HepG2 (cell line): ENCODE data around the gene BUD23. TPM values are rescaled to one million over a fixed set of nuclear protein-coding genes. Genes with fewer than 3 reads are reported as not detected.
A peak's percentile ranks its signal among the peaks of the same experiment; 100 is the strongest.

ENCODE experiments used
- KLF15 ChIP-seq: sonication (generic); formaldehyde crosslinking; IDR thresholded peaks from 2 replicates; pipeline ENCODE4 v1.8.1; 2023; ENCODE audit warnings: borderline replicate concordance, mild to moderate bottlenecking, inconsistent platforms, missing genetic modification reagents, mixed read lengths
- SAFB2 ChIP-seq: sonication (generic); formaldehyde crosslinking; IDR thresholded peaks from 2 replicates; pipeline ENCODE4 v1.5.1; 2020; ENCODE audit warnings: missing genetic modification reagents, low read depth, mild to moderate bottlenecking, borderline replicate concordance
- SALL1 ChIP-seq: sonication (generic); formaldehyde crosslinking; IDR thresholded peaks from 2 replicates; pipeline ENCODE4 v1.8.0; 2022; ENCODE audit warnings: mild to moderate bottlenecking, missing genetic modification reagents
- SALL2 ChIP-seq: sonication (generic); formaldehyde crosslinking; IDR thresholded peaks from 2 replicates; pipeline ENCODE4 v1.8.1; 2023; ENCODE audit warnings: mild to moderate bottlenecking, missing genetic modification reagents, inconsistent platforms
- SPEN ChIP-seq: sonication (generic); formaldehyde crosslinking; IDR thresholded peaks from 2 replicates; pipeline ENCODE4 v1.5.1; 2020; ENCODE audit warnings: low read depth, mild to moderate bottlenecking, missing genetic modification reagents
- TBX3 ChIP-seq: fragments of 450-650 bp; IDR thresholded peaks from 2 replicates; pipeline ENCODE4 v1.6.1; 2017; ENCODE audit warnings: antibody characterized with exemption, mild to moderate bottlenecking, inconsistent platforms, borderline replicate concordance
- TCF7 ChIP-seq: sonication (generic); IDR thresholded peaks from 2 replicates; pipeline ENCODE4 v1.6.1; 2016; ENCODE audit warnings: antibody characterized with exemption, low read depth
- THYN1 ChIP-seq: sonication (generic); formaldehyde crosslinking; IDR thresholded peaks from 2 replicates; pipeline ENCODE4 v1.8.1; 2023; ENCODE audit warnings: low read depth, mild to moderate bottlenecking, moderate library complexity, missing genetic modification reagents, borderline replicate concordance
- ZFAT ChIP-seq: sonication (generic); formaldehyde crosslinking; conservative IDR thresholded peaks from 2 replicates; pipeline ENCODE4 v1.8.1; 2023; ENCODE audit warnings: missing genetic modification reagents, inconsistent platforms
- ZNF556 ChIP-seq: sonication (generic); formaldehyde crosslinking; IDR thresholded peaks from 2 replicates; pipeline ENCODE4 v1.4.0; 2020; ENCODE audit warnings: mild to moderate bottlenecking, missing genetic modification reagents, borderline replicate concordance
- ZNF607 ChIP-seq: sonication (generic); formaldehyde crosslinking; IDR thresholded peaks from 2 replicates; pipeline ENCODE4 v1.5.1; 2020; ENCODE audit warnings: missing genetic modification reagents, mild to moderate bottlenecking, borderline replicate concordance
- ZNF616 ChIP-seq: sonication (generic); formaldehyde crosslinking; IDR thresholded peaks from 2 replicates; pipeline ENCODE4 v1.5.0; 2020; ENCODE audit warnings: low read depth, mild to moderate bottlenecking, missing genetic modification reagents
- ZNF660 ChIP-seq: sonication (generic); formaldehyde crosslinking; IDR thresholded peaks from 2 replicates; pipeline ENCODE4 v1.5.1; 2020; ENCODE audit warnings: mild to moderate bottlenecking, low read depth, missing genetic modification reagents, borderline replicate concordance
- ZNF724P ChIP-seq: sonication (generic); formaldehyde crosslinking; IDR thresholded peaks from 2 replicates; pipeline ENCODE4 v1.8.0; 2022; ENCODE audit warnings: missing genetic modification reagents, borderline replicate concordance
- polyA plus RNA-seq, 8 experiments: library from polyadenylated mRNA; depleted of rRNA in 3 of 8; stranded (reverse) in 7 of 8; unstranded in 1 of 8; fragments of >200 nt; fragmentation: Illumina TruSeq in 4 of 8; extraction: Trizol in 4 of 8; gene quantifications; 2 replicates each; pipeline versions ENCODE4 v1.2.1 to v1.2.3, GENCODE V29; 2011 to 2016; ENCODE audit warnings: low read depth in 4 of 8, missing spikeins in 1 of 8, mixed read lengths in 1 of 8; ENCODE audit not compliant: insufficient read depth in 1 of 8
- total RNA-seq, 5 experiments: library from RNA; depleted of rRNA; stranded (reverse); fragments of >200 nt; fragmentation: Illumina TruSeq; extraction: Trizol; gene quantifications; 2 replicates each; pipeline ENCODE4 v1.2.3, GENCODE V29; 2016; ENCODE audit warnings: low read depth in 1 of 5
- TF ChIP-seq, protein P1 (sequence below), 2 experiments: IDR thresholded peaks; 2 replicates each; pipeline ENCODE4 v1.6.1; 2011 to 2012; ENCODE audit warnings: low read length in 2 of 2, borderline replicate concordance in 1 of 2, low read depth in 1 of 2, mild to moderate bottlenecking in 1 of 2, moderate library complexity in 1 of 2
- TF ChIP-seq, protein P2 (sequence below): IDR thresholded peaks from 2 replicates; pipeline ENCODE4 v1.6.1; 2018; ENCODE audit warnings: missing genetic modification reagents, mild to moderate bottlenecking, missing compliant biosample characterization
- TF ChIP-seq, protein P3 (sequence below): sonication (generic); formaldehyde crosslinking; IDR thresholded peaks from 2 replicates; pipeline ENCODE4 v1.4.0; 2020; ENCODE audit warnings: mild to moderate bottlenecking, missing genetic modification reagents
- TF ChIP-seq, protein P4 (sequence below): sonication (generic); formaldehyde crosslinking; IDR thresholded peaks from 2 replicates; pipeline ENCODE4 v1.5.1; 2020; ENCODE audit warnings: missing genetic modification reagents, mild to moderate bottlenecking, borderline replicate concordance
- TF ChIP-seq, protein P5 (sequence below): IDR thresholded peaks from 2 replicates; pipeline ENCODE4 v1.6.1; 2016; ENCODE audit warnings: missing biosample characterization, missing genetic modification reagents, low read depth

The BUD23 gene
- total and polyA plus RNA-seq, 2 of the 13 experiments (the other 11 are each of a cell fraction or from before 2014, with no cell fraction given) = 47.5 to 54.5 TPM

GRCh38 chr7:73683056-73683787, at the start of gene BUD23, which contains the start of gene DNAJC30 (continued):
- TF ChIP-seq, protein P1, sequence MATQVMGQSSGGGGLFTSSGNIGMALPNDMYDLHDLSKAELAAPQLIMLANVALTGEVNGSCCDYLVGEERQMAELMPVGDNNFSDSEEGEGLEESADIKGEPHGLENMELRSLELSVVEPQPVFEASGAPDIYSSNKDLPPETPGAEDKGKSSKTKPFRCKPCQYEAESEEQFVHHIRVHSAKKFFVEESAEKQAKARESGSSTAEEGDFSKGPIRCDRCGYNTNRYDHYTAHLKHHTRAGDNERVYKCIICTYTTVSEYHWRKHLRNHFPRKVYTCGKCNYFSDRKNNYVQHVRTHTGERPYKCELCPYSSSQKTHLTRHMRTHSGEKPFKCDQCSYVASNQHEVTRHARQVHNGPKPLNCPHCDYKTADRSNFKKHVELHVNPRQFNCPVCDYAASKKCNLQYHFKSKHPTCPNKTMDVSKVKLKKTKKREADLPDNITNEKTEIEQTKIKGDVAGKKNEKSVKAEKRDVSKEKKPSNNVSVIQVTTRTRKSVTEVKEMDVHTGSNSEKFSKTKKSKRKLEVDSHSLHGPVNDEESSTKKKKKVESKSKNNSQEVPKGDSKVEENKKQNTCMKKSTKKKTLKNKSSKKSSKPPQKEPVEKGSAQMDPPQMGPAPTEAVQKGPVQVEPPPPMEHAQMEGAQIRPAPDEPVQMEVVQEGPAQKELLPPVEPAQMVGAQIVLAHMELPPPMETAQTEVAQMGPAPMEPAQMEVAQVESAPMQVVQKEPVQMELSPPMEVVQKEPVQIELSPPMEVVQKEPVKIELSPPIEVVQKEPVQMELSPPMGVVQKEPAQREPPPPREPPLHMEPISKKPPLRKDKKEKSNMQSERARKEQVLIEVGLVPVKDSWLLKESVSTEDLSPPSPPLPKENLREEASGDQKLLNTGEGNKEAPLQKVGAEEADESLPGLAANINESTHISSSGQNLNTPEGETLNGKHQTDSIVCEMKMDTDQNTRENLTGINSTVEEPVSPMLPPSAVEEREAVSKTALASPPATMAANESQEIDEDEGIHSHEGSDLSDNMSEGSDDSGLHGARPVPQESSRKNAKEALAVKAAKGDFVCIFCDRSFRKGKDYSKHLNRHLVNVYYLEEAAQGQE (IDR thresholded peaks at IDR 0.05; ENCODE audit: borderline replicate concordance in 1 of 2, low read depth in 1 of 2, low read length in 2 of 2) = 0 out of 4 replicates have a peak, but pooled peaks of 1 of the 2 experiments have one; percentile 13
- no peak for TF ChIP-seq THYN1
- 0 out of 2 replicates have a peak, but pooled peaks have one; percentile 52 for TF ChIP-seq SAFB2
- no peak for TF ChIP-seq ZNF556
- no peak for TF ChIP-seq ZFAT
- TF ChIP-seq, protein P2, sequence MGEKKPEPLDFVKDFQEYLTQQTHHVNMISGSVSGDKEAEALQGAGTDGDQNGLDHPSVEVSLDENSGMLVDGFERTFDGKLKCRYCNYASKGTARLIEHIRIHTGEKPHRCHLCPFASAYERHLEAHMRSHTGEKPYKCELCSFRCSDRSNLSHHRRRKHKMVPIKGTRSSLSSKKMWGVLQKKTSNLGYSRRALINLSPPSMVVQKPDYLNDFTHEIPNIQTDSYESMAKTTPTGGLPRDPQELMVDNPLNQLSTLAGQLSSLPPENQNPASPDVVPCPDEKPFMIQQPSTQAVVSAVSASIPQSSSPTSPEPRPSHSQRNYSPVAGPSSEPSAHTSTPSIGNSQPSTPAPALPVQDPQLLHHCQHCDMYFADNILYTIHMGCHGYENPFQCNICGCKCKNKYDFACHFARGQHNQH = 0 out of 2 replicates have a peak, but pooled peaks have one; percentile 3
- peak; percentile 50; the same call in 1 of the 2 replicates for TF ChIP-seq SALL1 (CRISPR knock-in tag)
- TF ChIP-seq, protein P3, sequence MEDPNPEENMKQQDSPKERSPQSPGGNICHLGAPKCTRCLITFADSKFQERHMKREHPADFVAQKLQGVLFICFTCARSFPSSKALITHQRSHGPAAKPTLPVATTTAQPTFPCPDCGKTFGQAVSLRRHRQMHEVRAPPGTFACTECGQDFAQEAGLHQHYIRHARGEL (CRISPR knock-in tag) = no peak
- peak; percentile 83; the same call in 1 of the 2 replicates for TF ChIP-seq ZNF724P (CRISPR knock-in tag)
- peak; percentile 44; the same call in 1 of the 2 replicates for TF ChIP-seq SALL2 (CRISPR knock-in tag)
- peak; percentile 77; the same call in 1 of the 2 replicates for TF ChIP-seq SPEN (CRISPR knock-in tag)
- TF ChIP-seq ZNF660 (CRISPR knock-in tag) = no peak
- TF ChIP-seq, protein P4, sequence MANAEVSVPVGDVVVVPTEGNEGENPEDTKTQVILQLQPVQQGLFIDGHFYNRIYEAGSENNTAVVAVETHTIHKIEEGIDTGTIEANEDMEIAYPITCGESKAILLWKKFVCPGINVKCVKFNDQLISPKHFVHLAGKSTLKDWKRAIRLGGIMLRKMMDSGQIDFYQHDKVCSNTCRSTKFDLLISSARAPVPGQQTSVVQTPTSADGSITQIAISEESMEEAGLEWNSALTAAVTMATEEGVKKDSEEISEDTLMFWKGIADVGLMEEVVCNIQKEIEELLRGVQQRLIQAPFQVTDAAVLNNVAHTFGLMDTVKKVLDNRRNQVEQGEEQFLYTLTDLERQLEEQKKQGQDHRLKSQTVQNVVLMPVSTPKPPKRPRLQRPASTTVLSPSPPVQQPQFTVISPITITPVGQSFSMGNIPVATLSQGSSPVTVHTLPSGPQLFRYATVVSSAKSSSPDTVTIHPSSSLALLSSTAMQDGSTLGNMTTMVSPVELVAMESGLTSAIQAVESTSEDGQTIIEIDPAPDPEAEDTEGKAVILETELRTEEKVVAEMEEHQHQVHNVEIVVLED = peak; percentile 70; the same call in 1 of the 2 replicates
- TF ChIP-seq TCF7 = no peak
- TF ChIP-seq ZNF616 = no peak
- TF ChIP-seq, protein P5, sequence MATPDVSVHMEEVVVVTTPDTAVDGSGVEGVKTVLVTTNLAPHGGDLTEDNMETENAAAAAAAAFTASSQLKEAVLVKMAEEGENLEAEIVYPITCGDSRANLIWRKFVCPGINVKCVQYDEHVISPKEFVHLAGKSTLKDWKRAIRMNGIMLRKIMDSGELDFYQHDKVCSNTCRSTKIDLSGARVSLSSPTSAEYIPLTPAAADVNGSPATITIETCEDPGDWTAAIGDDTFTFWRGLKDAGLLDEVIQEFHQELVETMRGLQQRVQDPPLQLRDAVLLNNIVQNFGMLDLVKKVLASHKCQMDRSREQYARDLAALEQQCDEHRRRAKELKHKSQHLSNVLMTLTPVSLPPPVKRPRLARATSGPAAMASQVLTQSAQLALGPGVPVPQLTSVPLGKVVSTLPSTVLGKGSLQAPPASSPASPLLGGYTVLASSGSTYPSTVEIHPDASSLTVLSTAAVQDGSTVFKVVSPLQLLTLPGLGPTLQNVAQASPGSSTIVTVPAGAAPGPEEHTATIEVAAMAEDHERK (CRISPR knock-in tag) = no peak; the same call in 1 of the 2 replicates
- TF ChIP-seq TBX3 = peak; percentile 50; the same call in 1 of the 2 replicates
- peak; percentile 54; the same call in 1 of the 2 replicates for TF ChIP-seq ZNF607 (CRISPR knock-in tag)
- no peak for TF ChIP-seq KLF15 (CRISPR knock-in tag)
